Myocyte (in vitro differentiated cells): ENCODE data around the gene KNOP1. TPM values are rescaled to one million over a fixed set of nuclear protein-coding genes. Genes with fewer than 3 reads are reported as not detected.
"Not testable (repeated sequence)": the region's sequence is repeated elsewhere in the genome, so short reads cannot be mapped to it uniquely, and the experiment has no call there.

Experiments used
- DNase-seq: peaks from one replicate; pipeline ENCODE4 v3.0.0-alpha.2; 2012; ENCODE audit warnings: low read depth
- total RNA-seq: library from RNA; depleted of rRNA; stranded (reverse); fragments of >200 nt; gene quantifications from 2 replicates; pipeline ENCODE4 v1.2.3, GENCODE V29; 2014

The KNOP1 gene
- total RNA-seq, 1 donor from 2014 or later: 22.6 TPM

DNA sequence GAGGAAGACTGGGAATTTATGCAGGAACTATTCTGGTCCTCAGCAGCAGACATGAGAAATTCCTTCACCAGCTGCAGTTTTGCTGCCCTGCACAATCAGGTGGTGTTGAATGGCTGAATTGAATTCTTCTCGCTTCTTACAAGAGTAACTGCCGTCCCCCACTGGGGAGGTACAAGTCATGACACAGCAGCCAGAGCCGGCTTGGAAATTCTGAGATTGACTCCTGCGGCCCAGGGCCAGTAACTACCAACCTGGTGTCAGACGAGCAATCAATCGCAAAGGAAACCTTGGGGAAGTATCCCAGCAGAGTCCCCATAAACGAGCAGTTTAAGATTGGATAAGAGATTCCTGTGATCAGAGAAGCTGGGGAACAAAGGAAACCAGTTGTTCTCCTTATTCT, 30.7 kb downstream of the KNOP1 start:
- DNase-seq: no peak

DNA sequence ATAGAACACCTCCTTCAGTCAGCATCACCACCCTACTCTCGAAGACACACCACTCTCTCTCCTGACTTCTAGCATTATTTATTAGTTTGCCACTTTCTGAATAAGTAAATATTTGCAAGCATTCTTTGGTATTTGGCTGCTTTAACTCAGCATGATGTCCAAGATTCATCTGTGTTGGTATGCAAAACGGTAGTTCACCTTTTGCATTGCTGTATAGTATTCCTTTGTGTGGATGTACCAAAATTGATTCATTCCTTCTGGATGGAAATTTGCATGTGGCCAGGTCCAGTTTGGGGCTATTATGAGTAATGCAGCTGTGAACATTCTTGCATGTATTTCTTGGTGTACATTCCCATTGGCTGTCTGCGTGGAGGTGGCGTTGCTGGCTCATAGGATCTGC, 32.9 kb downstream of the KNOP1 start:
- no peak for DNase-seq

DNA sequence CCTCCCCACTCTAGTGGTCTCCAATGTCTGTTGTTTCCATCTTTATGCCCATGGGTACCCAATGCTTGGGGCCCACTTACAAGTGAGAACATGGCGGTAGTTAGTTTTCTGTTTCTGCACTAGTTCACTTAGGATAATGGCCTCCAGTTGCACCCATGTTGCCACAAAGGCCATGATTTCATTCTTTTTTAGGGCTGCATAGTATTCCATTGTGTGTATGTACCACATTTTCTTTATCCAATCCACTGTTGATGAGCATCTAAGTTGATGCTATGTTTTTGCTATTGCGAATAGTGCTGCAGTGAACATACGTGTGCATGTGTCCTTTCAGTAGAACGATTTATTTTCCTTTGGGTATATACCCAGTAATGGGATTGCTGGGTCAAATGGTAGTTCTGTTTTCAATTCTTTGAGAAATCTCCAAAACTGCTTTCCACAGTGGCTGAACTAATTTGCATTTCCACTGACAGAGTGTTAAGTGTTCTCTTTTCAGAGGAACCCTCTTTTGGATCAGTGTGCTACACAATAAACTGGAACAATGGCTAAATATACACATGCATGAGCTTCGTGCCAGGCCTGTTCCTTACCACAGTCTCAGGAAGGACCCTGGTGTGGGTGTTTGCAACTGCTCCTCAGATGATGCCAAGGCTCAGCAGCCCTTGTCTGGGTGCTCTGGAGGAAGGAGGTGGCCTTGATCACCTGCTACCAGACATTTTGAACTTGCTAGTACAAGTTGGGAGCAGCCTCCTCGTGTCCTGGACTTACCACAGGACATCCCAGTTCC, 34.4 kb downstream of the KNOP1 start:
- DNase-seq: no peak

DNA sequence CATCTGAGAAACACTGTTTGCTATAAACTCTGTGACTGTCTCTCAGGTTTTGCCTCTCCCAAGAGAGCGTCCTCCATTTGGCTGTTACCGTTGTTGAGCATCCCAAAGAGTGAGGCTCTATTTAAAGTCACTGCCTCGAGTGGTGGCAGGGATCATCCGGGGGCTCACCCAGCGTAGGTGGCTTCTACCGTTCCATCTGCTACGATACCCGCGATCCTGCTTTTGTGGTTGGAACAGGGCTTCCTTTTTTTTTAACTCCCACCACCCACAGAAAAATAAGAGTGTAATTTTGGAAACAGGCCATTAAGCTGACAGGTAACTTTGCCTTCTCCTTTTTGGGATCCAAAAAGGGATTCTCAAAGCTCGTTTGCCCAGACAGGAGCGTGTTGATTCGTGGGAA, 36.4 kb downstream of the KNOP1 start:
- DNase-seq: no peak

DNA sequence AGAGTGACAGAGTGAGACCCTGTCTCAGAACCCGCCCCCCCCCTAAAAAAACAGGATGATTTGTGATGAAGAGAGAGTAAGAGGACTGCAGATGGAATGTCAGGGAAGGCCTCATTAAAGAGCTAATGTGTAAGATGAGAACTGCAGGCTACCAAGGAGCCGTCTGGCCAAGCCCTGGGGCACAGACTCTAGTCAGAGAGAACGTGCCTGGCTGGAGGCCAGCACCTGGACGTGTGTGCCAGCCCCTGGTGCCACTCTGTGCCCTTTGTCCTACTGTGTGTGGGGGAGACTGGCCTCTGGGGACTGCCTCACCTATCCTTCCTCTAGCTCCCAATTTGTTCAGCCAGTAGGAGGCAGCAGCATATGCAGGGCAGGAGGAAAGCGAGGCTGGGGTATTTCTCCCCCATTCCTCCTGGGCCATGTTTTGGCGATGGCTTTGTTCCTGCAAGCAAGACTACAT, 37.1 kb downstream of the KNOP1 start:
- DNase-seq: no peak

DNA sequence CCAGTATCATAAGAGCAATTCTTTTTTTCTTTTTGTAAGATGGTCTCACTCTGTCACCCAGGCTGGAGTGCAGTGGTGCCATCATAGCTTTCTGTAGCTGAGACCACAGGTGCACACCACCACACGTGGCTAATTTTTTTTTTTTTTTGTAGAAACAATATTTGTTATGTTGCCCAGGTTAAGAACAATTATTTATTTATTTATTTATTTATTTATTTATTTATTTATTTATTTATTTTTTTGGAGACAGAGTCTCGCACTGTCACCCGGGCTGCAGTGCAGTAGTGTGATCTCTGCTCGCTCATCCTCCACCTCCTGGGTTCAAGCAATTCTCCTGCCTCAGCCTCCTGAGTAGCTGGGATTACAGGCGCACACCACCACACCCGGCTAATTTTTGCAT, 38.7 kb downstream of the KNOP1 start:
- DNase-seq: not testable (repeated sequence)

DNA sequence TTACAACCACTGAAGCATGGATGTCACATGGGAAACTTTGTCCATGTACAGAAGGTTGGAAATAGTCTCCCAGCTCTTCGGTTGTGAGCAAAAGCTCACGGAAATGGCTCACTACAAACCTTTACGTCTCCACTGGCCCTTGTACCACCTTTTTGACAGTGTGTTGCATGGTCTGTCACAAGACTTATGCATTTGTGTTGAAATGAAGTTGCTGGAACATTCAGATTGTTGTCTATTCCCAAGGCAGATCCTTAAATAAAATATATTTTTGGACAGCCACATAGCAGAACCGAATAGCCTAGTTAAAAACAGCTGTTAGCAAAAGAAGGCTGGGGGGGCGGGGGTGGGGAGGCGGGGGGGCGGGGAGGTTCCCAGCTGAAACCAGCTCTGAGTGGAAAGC, 39.2 kb downstream of the KNOP1 start:
- DNase-seq: peak; percentile 22

DNA sequence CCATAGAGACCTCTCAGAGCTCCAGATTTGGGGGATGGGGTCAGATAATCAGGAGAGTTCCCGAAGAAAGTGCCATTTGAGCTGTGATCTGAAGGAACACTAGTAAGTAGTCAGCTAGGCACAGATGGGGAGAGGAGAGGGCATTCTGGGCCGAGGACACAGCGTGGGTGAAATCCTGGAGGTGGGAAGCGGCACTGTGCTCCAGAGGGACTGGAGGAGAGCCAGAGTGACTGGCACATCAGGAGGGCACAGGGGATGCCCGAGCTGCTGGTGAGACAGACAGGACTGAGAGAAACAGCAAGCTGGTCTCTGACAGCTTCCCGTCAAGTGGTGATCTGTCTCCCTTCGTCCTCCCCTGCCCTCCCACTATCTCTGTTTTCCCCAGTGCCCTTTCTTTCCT, 40.6 kb downstream of the KNOP1 start:
- no peak for DNase-seq

DNA sequence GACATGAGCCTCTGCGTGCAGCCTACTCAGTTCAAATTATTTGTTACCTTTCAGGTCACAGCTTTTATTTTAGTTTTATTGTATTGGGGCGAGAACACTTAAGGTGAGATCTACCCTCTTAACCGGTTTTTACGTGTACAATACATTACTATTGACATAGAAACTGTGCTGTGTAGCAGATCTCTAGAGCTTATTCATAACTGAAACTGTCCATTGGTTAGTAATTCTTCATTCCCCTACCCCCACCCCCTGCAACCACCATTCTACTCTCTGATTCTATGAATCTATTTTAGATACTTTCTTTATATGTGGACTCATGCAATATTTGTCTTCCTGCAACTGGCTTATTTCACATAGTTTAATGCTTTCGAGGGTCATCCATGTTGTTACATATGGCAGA, 43.5 kb downstream of the KNOP1 start:
- no peak for DNase-seq

DNA sequence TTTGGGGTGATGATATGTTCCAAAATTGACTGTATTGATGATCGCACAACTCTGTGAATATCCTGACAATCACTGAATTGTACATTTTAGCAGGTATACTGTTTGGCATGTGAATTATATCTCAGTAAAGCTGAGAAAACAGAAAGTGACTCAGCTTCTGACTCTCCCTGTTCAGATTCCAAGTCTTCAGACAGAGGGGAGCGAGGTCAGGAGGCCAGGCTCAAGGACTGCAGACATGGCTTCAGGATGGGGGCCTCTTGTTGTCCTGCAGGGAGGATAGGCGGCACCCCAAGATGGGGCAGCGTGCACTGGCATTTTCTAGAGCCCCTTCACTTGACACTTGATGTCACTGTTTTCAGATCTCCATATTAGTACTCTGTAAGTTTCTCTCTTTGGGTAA, 45.6 kb downstream of the KNOP1 start:
- DNase-seq: no peak

DNA sequence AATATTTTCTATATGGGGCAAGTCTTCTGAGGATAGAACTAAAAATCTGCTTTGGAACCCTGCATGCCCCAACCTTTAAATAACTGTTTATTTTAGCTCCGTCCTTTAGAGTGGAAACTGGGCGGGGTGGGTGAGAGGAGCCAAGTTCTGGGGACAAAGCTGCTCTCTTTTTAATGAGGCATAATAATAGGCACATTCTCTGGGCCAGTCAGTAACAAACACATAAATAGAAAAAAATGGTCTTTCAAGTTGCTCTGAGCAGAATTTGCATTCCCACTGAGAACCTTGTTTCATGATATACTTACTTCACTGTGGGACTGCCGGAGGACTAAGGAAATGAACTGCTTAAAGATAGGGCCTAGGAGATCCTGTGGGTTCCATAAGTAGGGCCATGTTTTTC, 51.5 kb downstream of the KNOP1 start:
- DNase-seq: no peak

DNA sequence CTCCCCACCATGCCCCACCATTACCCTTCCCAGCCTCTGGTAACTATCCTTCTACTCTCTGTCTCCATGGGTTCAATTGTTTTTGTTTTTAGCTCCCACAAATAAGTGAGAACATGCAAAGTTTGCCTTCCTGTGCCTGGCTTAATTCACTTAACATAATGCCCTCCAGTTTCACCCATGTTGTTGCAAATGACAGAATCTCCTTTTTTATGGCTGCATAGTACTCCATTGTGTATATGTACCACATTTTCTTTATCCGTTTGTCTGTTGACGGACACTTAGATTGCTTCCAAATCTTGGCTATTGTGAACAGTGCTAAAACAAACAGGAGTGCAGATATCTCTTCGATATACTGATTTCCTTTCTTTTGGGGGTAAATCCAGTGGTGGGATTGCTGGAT, 52.7 kb downstream of the KNOP1 start:
- DNase-seq: not testable (repeated sequence)

DNA sequence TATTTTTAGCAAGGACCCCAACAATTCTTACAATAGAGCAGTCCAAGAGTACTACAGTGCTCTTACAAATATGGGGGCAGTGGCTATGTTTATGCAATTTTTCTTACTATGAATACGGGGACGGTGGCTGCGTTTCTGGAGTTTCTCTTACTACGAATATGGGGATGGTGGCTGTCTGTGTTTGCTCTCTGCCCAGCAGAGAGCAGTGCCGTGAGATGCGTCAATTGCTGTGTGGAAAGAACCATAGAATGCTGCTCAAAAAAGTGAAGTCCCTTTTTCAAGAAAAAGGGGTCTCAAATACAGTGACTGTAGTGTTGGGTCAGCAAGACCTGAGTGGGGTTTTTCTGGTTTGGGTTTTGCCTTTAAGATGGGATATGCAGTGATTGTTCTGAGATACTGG, 53.9 kb downstream of the KNOP1 start:
- no peak for DNase-seq

DNA sequence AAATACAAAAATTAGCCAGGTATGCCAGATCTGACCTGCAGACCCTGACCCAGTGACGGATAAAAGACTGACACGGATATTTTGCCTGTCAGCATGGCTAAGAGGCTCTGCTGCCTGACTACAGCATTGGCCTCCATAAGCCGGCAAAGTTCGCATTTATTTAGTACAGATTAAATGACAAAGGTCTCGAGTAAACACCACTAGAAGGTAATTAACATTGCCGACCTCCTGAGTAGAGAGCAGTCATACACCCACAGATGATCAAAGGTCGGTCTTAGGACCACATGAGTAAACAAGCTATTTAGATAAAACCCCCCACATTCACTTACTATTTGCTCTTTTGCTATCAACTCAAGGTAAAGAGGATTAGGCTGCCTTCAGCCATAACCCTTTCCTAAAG, 55.7 kb downstream of the KNOP1 start:
- no peak for DNase-seq

DNA sequence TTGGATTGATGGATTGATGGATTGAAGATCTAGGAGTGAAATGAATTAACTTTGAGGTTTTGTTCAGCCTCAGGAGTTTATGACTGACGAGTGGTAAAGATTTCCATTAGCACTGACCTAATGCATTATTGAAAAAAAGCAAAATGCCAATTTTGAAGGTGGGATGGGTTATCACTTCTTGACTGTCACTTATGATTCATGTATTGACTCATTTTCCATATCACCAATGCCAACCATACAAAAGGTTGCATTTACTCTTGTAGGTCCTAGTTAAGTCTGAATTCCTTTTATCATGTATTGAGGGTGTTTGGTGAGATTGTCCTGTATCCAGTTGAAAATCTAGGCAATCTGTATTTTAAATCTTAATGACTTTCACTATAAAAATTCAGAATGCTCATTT, 57.6 kb downstream of the KNOP1 start:
- no peak for DNase-seq

DNA sequence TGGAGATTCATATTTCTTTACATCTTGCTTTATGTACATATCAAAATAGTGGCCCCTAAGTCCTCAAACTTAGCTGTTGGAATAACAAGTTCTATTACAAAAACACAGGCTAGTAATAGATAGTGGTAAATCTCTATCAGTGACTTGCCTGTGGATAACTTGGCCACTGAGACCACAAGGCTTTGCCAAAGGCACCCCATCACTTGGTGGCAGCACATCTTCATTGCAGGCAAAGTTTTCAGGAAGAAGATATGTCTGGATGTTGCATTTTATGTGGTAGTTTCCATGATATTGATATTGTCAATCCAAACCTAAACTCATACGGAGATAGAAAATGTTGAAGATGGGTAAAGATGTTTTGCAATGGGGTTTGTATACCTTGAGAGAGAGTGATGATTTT, 58.5 kb downstream of the KNOP1 start:
- peak; percentile 14 for DNase-seq

DNA sequence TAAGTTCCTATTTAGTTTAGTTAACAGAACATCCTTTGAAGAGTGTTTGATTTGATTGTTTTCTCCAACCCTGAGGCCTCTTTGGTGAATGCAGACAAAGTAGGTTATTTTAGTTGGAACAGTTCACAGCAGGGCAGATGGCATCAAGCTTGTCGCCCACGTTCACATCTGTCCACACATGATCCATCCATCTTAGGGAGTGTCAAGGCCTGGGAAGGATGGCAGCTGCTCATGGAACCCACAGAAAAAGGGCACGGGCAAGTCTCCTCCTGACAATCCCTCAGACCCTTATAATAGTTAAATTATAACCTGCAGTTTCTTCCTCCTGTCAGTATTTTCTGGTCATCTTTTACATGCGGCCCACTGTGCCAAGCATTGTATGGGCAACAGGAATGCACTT, 60.2 kb downstream of the KNOP1 start:
- DNase-seq: peak; percentile 83

DNA sequence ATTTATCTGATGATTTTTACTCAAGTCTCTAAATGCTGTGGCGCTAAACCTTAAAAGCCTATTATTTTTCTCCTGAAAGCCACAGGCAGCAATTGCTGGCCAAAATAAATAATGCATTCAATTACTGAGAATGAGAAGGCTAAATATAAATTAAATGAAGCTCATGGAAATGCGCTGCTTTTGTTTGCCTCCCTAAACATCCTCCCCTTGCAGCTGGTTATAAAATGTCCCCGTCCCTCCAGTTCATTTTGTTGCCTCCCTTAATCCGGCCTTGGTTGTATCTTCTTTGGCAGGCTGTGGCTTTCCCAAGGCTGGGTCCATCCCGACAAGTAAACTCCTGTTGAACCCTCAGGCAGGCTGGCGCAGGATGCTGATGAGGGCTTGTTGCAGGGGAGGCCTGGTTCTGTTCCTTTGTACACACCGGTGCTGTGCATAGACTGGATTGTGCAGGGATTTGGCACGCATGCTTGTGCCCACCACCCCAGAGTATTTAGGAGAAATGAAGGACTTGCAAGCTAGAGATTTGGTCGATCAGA, 62.7 kb downstream of the KNOP1 start:
- no peak for DNase-seq

DNA sequence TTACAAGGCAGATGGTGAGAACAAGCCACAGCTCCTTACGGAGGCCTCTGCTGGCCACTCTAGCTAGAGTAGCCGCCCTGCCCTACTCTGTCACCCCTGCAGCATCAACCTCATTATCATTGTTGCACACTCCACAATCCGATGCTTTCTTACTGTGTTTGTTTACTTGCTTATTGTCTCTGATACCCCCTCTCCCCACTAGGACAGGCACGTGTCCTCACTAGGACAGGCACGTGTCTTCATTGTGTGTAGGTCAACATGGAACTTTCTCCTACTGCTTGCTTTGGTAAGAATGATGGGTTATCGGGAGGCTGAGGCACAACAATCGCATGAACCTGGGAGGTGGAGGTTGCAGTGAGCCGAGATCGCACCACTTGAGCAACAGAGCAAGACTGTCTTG, 63.9 kb downstream of the KNOP1 start:
- no peak for DNase-seq
